Keratinocyte (primary cell): Measurements from ENCODE around the gene WNT1. TPM values are rescaled to one million over a fixed set of nuclear protein-coding genes. Genes with fewer than 3 reads are reported as not detected.
A peak's percentile ranks its signal among the peaks of the same experiment; 100 is the strongest.

Source experiments
- DNase-seq: peaks from one replicate; pipeline ENCODE4 v3.0.0-alpha.2; 2011; ENCODE audit warnings: low read depth, missing footprints, low spot score
- FAIRE-seq: peaks from 2 replicates; lab custom pipeline; 2011; peaks lifted over from hg19 to GRCh38; lab: Jason Lieb, UNC
- H2AFZ ChIP-seq: 2 replicates; pipeline ENCODE4 v1.6.0; 2012; ENCODE audit warnings: low read length, control low read depth, inconsistent platforms; ENCODE audit not compliant: control insufficient read depth
- H3K27ac ChIP-seq: 2 replicates; pipeline ENCODE4 v1.5.1; 2011; ENCODE audit warnings: low read length; ENCODE audit not compliant: control insufficient read depth, insufficient read depth
- H3K27me3 ChIP-seq: 3 replicates; pipeline ENCODE4 v1.6.0; 2011; ENCODE audit warnings: low read length; ENCODE audit not compliant: control insufficient read depth, insufficient read depth; ENCODE audit errors: extremely low read depth
- H3K36me3 ChIP-seq, 2 experiments: 2 replicates in 1 of 2; 3 replicates in 1 of 2; pipeline ENCODE4 v1.5.1; 2011; ENCODE audit warnings: low read length in 2 of 2, mild to moderate bottlenecking in 1 of 2; ENCODE audit not compliant: control insufficient read depth in 2 of 2, insufficient read depth in 2 of 2; ENCODE audit errors: extremely low read depth in 1 of 2
- H3K4me1 ChIP-seq: 3 replicates; pipeline ENCODE4 v1.5.1; 2011; ENCODE audit warnings: low read length; ENCODE audit not compliant: control insufficient read depth, insufficient read depth; ENCODE audit errors: extremely low read depth
- H3K4me2 ChIP-seq: 3 replicates; pipeline ENCODE4 v1.6.0; 2011; ENCODE audit warnings: low read depth, low read length; ENCODE audit not compliant: control insufficient read depth, insufficient read depth; ENCODE audit errors: extremely low read depth
- H3K4me3 ChIP-seq, 3 experiments: fragments of 200-600 bp in 1 of 3; sonication (generic) in 1 of 3; 2 replicates in 2 of 3; 3 replicates in 1 of 3; pipeline ENCODE4 v1.5.1; 2011 to 2016; ENCODE audit warnings: low read length in 3 of 3, mild to moderate bottlenecking in 3 of 3, control low read depth in 2 of 3, inconsistent platforms in 1 of 3, low read depth in 1 of 3, mixed read lengths in 1 of 3, mixed run types in 1 of 3, moderate library complexity in 1 of 3; ENCODE audit not compliant: control insufficient read depth in 2 of 3, insufficient read depth in 2 of 3; ENCODE audit errors: extremely low read depth in 1 of 3
- H3K79me2 ChIP-seq: 2 replicates; pipeline ENCODE4 v1.6.0; 2012; ENCODE audit warnings: low read length; ENCODE audit not compliant: control insufficient read depth, insufficient read depth
- H3K9ac ChIP-seq: 3 replicates; pipeline ENCODE4 v1.6.0; 2011; ENCODE audit warnings: low read length; ENCODE audit not compliant: control insufficient read depth, insufficient read depth; ENCODE audit errors: extremely low read depth
- H3K9me1 ChIP-seq: 3 replicates; pipeline ENCODE4 v1.6.0; 2011; ENCODE audit warnings: low read length; ENCODE audit not compliant: control insufficient read depth, insufficient read depth; ENCODE audit errors: extremely low read depth
- H3K9me3 ChIP-seq: 2 replicates; pipeline ENCODE4 v1.5.1; 2012; ENCODE audit warnings: low read depth, low read length; ENCODE audit not compliant: control insufficient read depth
- H4K20me1 ChIP-seq: 3 replicates; pipeline ENCODE4 v1.6.0; 2011; ENCODE audit warnings: low read length; ENCODE audit not compliant: control insufficient read depth, insufficient read depth; ENCODE audit errors: extremely low read depth
- EZH2 ChIP-seq: IDR thresholded peaks from one replicate; pipeline ENCODE4 v1.6.1; 2012; ENCODE audit warnings: inconsistent platforms, mild to moderate bottlenecking, low read length, moderate library complexity
- dilution Hi-C: fragments of 300-500 bp; cut with MboI; formaldehyde crosslinking; loops from one replicate; pipeline ENCODE4 v1.7.0; 2020; ENCODE audit warnings: low sequenced_read_pairs; ENCODE audit not compliant: extremely low pct_ligation_motif_present
- polyA plus RNA-seq, 5 experiments: library from polyadenylated mRNA; depleted of rRNA in 3 of 5; stranded (reverse) in 3 of 5; stranded (forward) in 1 of 5; unstranded in 1 of 5; fragments of >200 nt; gene quantifications; 1 replicate in 1 of 5; 2 replicates in 3 of 5; 3 replicates in 1 of 5; pipeline versions ENCODE4 v1.2.1 to v1.2.3, GENCODE V29; 2011 to 2012; ENCODE audit warnings: missing spikeins in 2 of 5, low read depth in 1 of 5, low replicate concordance in 1 of 5
- TF ChIP-seq, protein P1 (sequence below), 3 experiments: IDR thresholded peaks in 1 of 3; conservative IDR thresholded peaks in 1 of 3; optimal IDR thresholded peaks in 1 of 3; 2 replicates in 2 of 3; 3 replicates in 1 of 3; pipeline versions ENCODE3 to v1.5.1; 2011; ENCODE audit warnings: low read length in 3 of 3, mild to moderate bottlenecking in 3 of 3, moderate library complexity in 2 of 3, control low read depth in 1 of 3, inconsistent platforms in 1 of 3; ENCODE audit not compliant: insufficient read depth in 2 of 3; ENCODE audit errors: extremely low read depth in 1 of 3

Gene WNT1
- polyA plus RNA-seq, 1 donor (not counting 4 experiments of a cell fraction or from before 2014, with no cell fraction given), result not detected

DNA sequence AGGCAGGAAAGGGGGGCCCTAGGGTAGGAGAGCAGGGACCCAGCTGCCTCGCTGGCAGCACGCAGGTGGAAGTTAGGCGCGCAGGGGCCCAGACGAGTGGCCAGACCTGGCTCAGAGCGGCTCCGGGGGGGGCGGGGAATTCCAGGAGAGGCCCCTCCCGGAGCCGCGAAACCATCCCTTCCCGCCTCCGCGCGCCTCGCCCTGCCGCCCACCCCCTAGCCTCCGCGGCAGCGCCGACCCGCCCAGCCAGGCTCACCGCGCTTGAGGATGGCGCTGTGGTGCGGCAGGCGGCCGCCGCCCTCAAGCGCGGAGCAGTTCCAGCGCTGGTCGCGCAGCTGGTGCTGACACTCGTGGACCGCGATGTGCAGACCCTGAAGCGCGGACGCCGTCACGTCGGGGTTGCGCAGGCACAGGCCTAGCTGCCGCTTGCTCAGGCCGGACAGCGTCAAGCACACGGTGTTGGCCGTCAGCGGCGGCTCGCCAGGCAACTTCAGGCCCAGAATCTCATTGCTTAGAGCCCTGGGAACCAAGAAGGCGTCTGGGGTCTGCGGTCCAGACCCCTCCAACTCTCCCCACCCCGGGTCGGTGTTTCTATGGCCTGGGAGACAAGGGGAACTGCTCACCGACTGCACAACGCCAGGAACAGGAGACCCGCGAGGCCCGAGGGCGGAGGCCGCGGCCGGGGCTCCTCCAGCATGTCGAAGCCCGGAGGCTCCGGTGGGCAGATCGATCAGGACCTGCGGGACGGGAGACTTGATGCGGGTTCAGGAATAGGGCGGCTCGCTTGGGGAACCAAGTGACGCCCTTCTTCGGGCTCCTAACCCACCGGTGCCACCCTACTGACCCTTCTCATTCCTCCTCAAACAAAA, 8.1 kb upstream of the WNT1 start:
- H3K79me2 ChIP-seq, result no peaks in the 10 kb centered on the region
- no peak overlapping the region for H3K27ac ChIP-seq
- DNase-seq, result no peak
- peak overlapping the region; percentile 64 for H3K4me2 ChIP-seq
- H3K9me3 ChIP-seq, result no peaks in the 10 kb centered on the region
- H4K20me1 ChIP-seq, result no peaks in the 10 kb centered on the region
- no peak overlapping the region for H3K4me3 ChIP-seq
- H3K9me1 ChIP-seq, result no peaks in the 10 kb centered on the region
- H3K27me3 ChIP-seq, result peaks cover 49% of the 10 kb centered on the region
- H2AFZ ChIP-seq, result peak overlapping the region; percentile 29
- H3K4me1 ChIP-seq, result peaks cover 28% of the 10 kb centered on the region
- dilution Hi-C loops, result no loop called here
- TF ChIP-seq EZH2, result no peak
- TF ChIP-seq, protein P1, sequence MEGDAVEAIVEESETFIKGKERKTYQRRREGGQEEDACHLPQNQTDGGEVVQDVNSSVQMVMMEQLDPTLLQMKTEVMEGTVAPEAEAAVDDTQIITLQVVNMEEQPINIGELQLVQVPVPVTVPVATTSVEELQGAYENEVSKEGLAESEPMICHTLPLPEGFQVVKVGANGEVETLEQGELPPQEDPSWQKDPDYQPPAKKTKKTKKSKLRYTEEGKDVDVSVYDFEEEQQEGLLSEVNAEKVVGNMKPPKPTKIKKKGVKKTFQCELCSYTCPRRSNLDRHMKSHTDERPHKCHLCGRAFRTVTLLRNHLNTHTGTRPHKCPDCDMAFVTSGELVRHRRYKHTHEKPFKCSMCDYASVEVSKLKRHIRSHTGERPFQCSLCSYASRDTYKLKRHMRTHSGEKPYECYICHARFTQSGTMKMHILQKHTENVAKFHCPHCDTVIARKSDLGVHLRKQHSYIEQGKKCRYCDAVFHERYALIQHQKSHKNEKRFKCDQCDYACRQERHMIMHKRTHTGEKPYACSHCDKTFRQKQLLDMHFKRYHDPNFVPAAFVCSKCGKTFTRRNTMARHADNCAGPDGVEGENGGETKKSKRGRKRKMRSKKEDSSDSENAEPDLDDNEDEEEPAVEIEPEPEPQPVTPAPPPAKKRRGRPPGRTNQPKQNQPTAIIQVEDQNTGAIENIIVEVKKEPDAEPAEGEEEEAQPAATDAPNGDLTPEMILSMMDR (optimal IDR thresholded peaks at IDR 0.05 in 1 of 3, IDR thresholded peaks at IDR 0.05 in 1 of 3, conservative IDR thresholded peaks at IDR 0.05 in 1 of 3; ENCODE audit: extremely low read depth in 1 of 3, insufficient read depth in 2 of 3, low read length in 3 of 3), result peak in 1 of 3 experiments; percentile 34
- H3K36me3 ChIP-seq, result no peaks in the 10 kb centered on the region
- H3K9ac ChIP-seq, result no peak overlapping the region
- FAIRE-seq, result no peak

- peak; percentile 68 for TF ChIP-seq EZH2
- TF ChIP-seq, protein P1 (optimal IDR thresholded peaks at IDR 0.05 in 1 of 3, IDR thresholded peaks at IDR 0.05 in 1 of 3, conservative IDR thresholded peaks at IDR 0.05 in 1 of 3; ENCODE audit: extremely low read depth in 1 of 3, insufficient read depth in 2 of 3, low read length in 3 of 3), result no peak
- Histone ChIP-seq H3K4me1 (peaks cover 28% of the 10 kb centered on the region), H3K9me1 (no peaks in the 10 kb centered on the region), H3K4me3 (peak overlapping the region in 2 of 3 experiments; percentile 51 to 57), H3K9ac (no peak overlapping the region), H3K27ac (no peak overlapping the region), H4K20me1 (no peaks in the 10 kb centered on the region), H3K4me2 (peak overlapping the region; percentile 82), H3K27me3 (peaks cover 49% of the 10 kb centered on the region), H3K9me3 (no peaks in the 10 kb centered on the region), H3K36me3 (no peaks in the 10 kb centered on the region), H3K79me2 (no peaks in the 10 kb centered on the region), H2AFZ (peak overlapping the region; percentile 83)
- dilution Hi-C loops, result no loop called here
- no peak for DNase-seq
- FAIRE-seq, result no peak
Observed at GRCh38 chr12:48970702-48971334, 7.3 kb upstream of the WNT1 start.
